SH-SY5Y (cell line): Measurements from ENCODE around the gene GSPT1.

ENCODE experiments used
- GATA2 ChIP-seq: IDR thresholded peaks from 2 replicates; pipeline ENCODE4 v1.6.1; 2011; ENCODE audit warnings: mild to moderate bottlenecking, low read depth, low read length
- GATA3 ChIP-seq: IDR thresholded peaks from 2 replicates; pipeline ENCODE4 v1.6.1; 2011; ENCODE audit warnings: low read depth, mild to moderate bottlenecking, low read length, moderate library complexity

GSPT1 gene

DNA sequence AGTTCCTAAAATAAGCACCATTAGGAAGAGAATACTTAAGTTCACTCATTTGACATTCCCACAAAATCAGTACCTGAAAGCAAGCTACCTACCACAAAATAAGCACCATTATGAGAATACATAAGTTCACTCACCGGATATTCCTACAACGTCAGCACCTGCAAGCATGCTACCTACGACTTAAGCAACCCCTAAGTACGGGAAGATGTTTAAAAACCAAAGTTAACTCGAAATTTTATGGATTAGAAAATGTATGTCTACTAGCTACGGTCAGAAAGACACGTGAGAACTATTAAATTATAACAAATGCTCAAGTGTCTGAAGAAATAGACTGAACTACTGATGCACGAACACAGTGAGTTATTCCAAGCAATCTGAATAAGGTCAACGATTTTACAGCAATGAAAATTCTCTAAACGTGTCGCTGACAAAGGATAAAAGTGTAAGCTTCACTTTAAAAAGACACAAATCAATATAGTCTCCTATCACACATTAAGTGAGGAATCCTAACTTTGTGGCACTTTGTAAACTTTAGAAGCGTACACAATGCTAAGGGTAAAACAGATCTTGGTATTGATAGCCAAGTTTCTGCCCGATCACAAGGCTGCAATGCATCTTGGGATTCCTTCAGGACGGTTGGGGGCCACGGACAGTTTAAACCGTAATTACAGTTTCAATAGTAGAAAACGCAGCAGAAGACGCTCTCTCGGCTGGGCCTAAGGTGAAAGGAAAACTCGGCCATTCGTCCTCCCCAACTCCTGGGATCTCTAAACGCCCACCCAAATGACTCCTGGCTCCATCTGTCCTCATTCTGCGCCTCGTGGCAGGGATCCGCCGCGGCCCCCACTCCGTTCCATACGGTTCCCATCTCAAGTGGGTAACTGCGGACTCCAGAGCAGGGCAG, 1.3 kb downstream of the GSPT1 start:
- TF ChIP-seq GATA2 (peak; percentile 53; the same call in 1 of the 2 replicates), GATA3 (no peak)

DNA sequence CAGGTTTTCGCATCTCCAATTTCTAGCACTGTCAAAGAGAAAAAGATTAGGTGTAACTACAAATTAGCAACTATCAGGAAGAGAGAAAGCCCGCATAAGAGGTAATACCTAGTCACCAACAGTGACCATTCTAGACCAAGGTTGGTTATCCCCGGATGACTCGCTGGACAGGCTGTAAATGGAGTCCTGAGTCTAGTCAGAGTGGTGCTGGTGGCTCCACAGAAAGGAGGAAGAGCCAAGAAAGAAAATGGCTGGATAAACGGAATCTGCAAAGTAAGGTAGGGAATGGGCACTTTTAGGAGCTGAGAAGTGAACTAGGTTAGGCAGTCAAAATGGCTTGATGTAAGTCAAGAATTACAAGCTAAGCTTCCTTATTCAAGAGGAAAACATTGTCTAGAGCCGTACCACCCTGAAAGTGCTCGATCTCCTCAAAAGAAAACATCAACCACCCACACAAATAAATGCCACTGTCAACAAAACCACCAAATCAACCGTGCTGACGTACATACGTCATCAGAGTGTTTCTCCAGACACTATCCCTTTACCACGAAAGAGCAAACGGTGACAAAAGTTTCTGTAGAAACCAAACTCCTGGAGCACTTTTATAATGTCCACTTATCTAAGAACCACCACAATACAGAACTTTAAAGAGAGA, 2.2 kb downstream of the GSPT1 start:
- TF ChIP-seq GATA2 (no peak), GATA3 (no peak)

- TF ChIP-seq GATA2 = no peak
- no peak for TF ChIP-seq GATA3
These were observed 5.9 kb downstream of the GSPT1 start for GRCh38 chr16:11909653-11910545.

DNA sequence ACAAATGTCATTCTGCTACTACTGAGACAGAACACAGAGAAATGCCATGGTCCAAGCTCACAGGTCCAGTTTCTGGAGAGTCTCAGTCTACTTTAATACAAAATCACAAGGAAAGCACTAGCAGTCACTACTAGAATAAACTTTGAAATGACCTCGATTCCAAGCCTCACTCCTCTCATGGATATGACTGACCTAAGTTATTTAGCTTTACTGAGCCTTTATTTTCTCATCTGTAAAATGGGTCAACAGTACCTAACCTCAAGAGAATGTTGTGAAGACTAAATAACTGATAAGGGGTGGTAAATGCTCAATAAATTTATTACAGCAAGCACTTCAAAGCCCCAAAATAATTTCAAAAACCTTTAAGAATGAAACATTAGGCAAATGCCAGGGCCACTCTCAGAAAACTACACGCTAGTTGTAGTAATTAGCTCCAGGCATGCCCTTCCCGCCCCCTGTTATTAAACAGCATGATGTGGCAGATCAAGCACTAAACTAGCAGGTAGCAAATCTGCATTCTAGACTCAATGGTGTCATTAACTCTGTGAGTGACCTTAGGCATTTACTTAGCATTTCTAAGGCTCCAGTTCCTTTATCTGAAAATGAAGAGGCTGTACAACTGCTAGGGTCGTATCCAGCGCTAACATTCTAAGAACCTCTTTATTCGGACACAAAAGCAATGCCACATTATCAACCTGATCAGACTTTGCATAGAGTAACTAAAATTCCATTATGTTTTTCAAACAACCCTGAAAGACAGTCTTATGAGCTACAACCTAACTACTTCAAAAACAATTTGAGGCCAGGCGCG, 8.4 kb downstream of the GSPT1 start:
- no peak for TF ChIP-seq GATA3
- TF ChIP-seq GATA2 = no peak

DNA sequence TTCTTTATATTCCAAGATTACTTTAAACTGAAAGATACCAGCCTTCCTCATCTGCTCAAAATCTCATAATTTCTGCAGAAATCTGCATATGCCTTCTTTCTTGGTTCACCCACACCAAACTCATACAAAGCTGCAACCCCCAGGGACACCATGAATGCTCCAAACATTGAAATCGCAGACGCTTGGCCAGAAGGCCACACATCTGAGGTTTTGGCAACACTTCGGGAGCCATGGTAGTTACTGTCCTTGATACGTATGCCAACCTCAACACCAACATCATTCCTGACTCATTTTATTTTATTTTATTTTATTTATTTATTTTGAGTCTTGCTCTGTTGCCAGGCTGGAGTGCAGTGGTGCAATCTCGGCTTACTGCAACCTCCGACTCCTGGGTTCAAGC, 11.8 kb downstream of the GSPT1 start:
- TF ChIP-seq GATA3 (no peak), GATA2 (no peak)

- TF ChIP-seq GATA3 = no peak
- TF ChIP-seq GATA2 = no peak
These were observed 14.7 kb downstream of the GSPT1 start for GRCh38 chr16:11901091-11901490.

DNA sequence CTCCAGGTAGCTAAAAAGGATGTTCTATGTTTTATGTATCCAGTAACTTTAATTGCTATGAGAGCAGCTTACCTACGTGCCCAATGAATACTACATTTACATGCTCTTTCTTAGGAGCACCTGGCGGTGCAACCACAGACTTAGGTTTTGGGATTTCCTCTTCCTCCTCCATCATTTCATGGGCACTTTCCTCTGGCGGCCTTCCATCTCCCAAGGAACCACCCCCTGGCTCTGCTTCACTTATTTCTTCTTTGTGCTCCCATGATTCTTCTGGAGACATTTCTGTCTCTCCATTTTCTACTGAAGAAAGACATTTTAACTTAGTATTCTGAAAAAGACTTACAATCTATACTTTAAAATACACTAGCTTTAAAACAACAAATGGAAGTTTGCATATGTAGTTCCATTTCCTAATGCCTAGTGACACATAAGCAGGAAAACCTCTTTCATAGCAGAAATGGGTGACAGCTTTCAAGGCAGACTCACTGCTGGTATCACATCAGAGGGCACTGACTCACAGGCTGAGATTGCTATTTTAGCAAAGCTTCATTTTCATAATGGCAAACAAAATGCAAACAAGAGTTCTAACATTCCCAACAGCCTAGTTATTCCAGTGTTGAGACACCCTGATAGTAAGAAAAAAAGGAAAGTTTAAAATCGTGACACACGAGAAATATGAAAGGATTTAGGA, 19.1 kb downstream of the GSPT1 start:
- TF ChIP-seq GATA2 (no peak), GATA3 (no peak)

DNA sequence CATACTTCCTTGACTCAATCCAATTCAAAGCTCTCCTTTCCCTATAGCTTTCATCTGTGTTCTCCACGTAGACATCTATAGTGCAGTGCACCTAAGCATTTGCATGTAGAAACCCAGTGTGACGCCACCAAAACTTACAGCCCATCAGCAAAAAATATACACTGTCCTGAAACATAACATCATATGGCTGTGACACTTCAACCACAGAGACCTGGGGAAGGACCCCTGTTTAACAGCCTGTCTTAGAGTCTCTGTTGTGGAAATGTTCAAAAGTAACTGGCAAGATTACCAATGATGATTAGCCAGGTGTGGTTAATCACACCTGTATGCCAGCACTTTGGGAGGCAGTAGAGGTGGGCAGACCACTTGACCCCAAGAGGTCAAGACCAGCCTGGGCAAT, 22.2 kb downstream of the GSPT1 start:
- TF ChIP-seq GATA2 (no peak), GATA3 (no peak)

DNA sequence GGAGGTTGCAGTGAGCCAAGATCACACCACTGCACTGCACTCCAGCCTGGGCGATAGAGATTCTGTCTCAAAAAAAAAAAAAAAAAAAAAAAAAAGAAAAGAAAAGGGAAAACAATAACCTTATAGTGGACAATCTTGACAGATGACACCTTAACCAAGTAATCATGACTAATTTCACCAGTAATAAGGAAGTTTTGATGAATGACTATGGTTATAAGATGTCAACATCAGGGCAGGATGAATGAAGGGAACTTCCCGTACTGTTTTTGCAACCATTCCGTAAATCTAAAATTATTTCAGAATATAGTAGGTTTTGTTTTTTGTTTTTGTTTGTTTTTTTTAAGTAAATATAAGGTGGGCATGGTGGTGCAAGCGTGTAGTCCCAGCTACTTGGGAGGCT, 23.0 kb downstream of the GSPT1 start:
- no peak for TF ChIP-seq GATA3
- TF ChIP-seq GATA2 = no peak

DNA sequence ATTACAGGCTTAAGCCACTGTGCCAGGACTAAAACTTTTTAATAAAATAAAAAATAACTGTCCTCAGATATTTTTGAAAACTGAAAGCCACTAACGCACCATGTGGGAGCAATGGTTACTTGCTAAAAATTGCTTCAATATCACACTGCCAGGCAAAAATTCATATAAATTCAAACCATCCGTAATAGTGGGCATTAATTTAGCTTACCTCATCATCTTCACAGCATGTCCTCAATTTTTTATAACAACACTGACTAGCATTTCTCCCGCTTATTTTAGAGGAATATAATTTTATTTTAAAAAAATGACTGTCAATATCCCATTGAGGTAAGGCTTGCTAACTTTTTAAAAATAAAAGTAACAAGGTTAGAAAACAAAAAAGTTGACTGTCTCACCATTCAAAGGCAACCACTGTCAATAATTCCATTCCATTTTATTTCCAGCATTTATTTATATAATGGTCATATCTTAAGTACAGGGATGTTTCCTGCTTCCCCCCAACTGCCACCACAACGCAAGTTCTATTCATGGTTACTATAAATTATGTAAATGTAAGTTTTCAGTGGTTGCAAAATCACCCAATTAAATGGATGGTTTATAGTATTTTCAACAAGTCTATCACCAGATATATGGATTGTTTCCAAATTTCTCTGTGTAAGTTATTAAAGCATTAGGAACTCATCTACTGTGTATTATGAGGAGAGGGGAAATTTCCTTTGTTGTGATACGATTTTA, 25.4 kb downstream of the GSPT1 start:
- TF ChIP-seq GATA3 (no peak), GATA2 (no peak)

DNA sequence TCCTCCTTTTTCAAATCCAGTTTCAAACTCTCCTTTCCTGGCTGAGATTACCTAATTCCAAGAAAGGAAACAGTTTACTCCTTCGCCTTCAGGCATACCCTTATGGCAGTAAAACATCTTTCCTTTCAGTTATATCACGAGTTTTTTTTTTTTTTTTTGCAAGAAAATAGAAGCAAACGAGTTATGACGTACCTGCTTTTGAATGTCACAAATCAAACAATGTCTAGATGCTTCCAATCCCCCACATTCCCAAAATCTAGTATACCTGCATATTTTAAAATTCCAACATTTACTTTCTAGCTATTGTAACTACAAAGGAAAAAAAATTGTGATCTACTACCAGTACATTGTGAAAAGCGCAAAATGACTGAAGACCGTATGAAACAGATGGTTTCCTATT, 28.9 kb downstream of the GSPT1 start:
- no peak for TF ChIP-seq GATA2
- no peak for TF ChIP-seq GATA3

DNA sequence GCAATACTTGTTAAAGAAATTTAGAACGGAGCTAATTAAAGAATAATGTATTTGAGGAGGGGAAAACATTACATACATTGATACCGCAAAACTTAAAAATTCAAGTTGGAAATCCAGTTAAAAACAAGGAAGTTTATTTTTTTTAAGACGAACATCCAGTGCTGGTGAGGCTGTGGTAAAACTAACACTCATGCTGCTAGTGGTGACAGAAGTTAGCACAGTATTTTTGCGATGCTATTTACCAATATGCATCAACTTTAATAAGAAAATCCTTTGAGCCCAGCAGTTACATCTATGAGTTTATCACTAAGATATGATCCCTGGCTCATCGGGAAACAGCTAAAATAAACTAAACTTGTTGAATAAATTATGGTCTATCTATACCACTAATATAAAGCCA, 31.7 kb downstream of the GSPT1 start:
- no peak for TF ChIP-seq GATA3
- no peak for TF ChIP-seq GATA2

DNA sequence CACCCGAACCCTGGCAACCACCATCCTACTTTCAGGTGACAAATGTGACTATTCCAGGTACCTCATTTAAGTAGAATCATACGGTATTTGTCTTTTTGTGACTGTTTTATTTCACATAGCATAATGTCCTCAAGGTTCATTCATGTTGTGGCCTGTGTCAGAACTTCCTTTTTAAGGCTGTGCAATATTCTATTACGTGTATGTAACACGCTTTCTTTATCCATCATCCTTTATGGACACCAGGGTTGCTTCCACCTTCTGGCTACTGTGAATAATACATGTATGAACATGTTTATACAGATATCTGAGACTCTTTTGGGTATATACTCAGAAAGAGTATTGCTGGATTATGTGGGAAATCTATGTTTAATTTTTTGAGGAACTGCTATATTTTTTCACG, 35.7 kb downstream of the GSPT1 start:
- TF ChIP-seq GATA3 = no peak
- no peak for TF ChIP-seq GATA2
